HCT116 (cell line): ENCODE results near the gene NOL9. TPM values are rescaled to one million over a fixed set of nuclear protein-coding genes. Genes with fewer than 3 reads are reported as not detected.

ENCODE experiments used
- ATAC-seq: fragments of 200-7000 bp; cut with Tn5 transposase; 2 replicates; pipeline ENCODE4 v1.9.1; 2020; ENCODE audit warnings: mild to moderate bottlenecking, moderate library complexity
- BruUV-seq: library from RNA; stranded (reverse); fragments of 400-500 nt; replicated peaks from 2 replicates; lab custom pipeline; 2021; lab: Mats Ljungman, UMichigan
- CTCF ChIA-PET: fragments of 300-600 bp; sonication (Branson Sonifier 250); formaldehyde crosslinking; loops from one replicate; lab custom pipeline; 2021; ENCODE audit warnings: antibody characterized with exemption; lab: Charles Lee
- POLR2A ChIA-PET: fragments of 300-600, 350-600 bp; sonication (Branson Sonifier 250); formaldehyde crosslinking; loops from one replicate; lab custom pipeline; 2021; ENCODE audit warnings: antibody characterized with exemption; lab: Charles Lee
- RAD21 ChIA-PET, 2 experiments: fragments of 300-600 bp; sonication (Branson Sonifier 250); formaldehyde crosslinking; loops; one replicate each; lab custom pipeline; 2023; ENCODE audit warnings: low total read pairs in 2 of 2; ENCODE audit not compliant: uncharacterized antibody in 2 of 2, unreplicated experiment in 2 of 2, low non-redundant PET in 1 of 2; lab: Charles Lee
- DNase-seq: peaks from one replicate; pipeline ENCODE4 v3.0.0-alpha.2; 2010; ENCODE audit warnings: low read depth, low spot score
- H2AFZ ChIP-seq: fragments of 200-600 bp; shearing (Covaris generic), sonication (generic); 2 replicates; pipeline ENCODE4 v1.6.1; 2017; ENCODE audit warnings: low read depth, mixed run types, mixed read lengths, antibody characterized with exemption, low read length; ENCODE audit not compliant: poor library complexity, severe bottlenecking
- H3K27ac ChIP-seq: 2 replicates; pipeline ENCODE4 v1.5.1; 2012; ENCODE audit warnings: low read depth, low read length
- H3K27me3 ChIP-seq: fragments of 200-600 bp; sonication (generic); 2 replicates; pipeline ENCODE4 v1.6.1; 2016; ENCODE audit warnings: mixed run types, low read length, mixed read lengths; ENCODE audit not compliant: insufficient read depth
- H3K36me3 ChIP-seq, 2 experiments: fragments of 200-500 bp in 1 of 2; fragments of 200-600 bp in 1 of 2; sonication (Bioruptor generic) in 1 of 2; sonication (generic) in 1 of 2; 2 replicates each; pipeline versions ENCODE4 v1.5.1 to v1.6.1; 2014 to 2016; ENCODE audit warnings: low read length in 2 of 2, inconsistent platforms in 1 of 2, mixed read lengths in 1 of 2, mixed run types in 1 of 2; ENCODE audit not compliant: insufficient read depth in 2 of 2, control insufficient read depth in 1 of 2
- H3K4me1 ChIP-seq, 2 experiments: fragments of 200-600 bp in 1 of 2; sonication (generic) in 1 of 2; 2 replicates each; pipeline versions ENCODE4 v1.5.1 to v1.6.1; 2012 to 2017; ENCODE audit warnings: low read length in 2 of 2, inconsistent platforms in 1 of 2, mild to moderate bottlenecking in 1 of 2, mixed read lengths in 1 of 2, mixed run types in 1 of 2, moderate library complexity in 1 of 2; ENCODE audit not compliant: insufficient read depth in 2 of 2, control insufficient read depth in 1 of 2
- H3K4me2 ChIP-seq: fragments of 200-600 bp; sonication (generic); 2 replicates; pipeline ENCODE4 v1.6.1; 2017; ENCODE audit warnings: mixed run types, low read length, mixed read lengths
- H3K4me3 ChIP-seq, 2 experiments: fragments of 200-600 bp in 1 of 2; sonication (generic) in 1 of 2; replicated peaks in 1 of 2; 2 replicates each; pipeline ENCODE4 v1.5.1; 2011 to 2016; ENCODE audit warnings: low read length in 2 of 2, control low read depth in 1 of 2, low read depth in 1 of 2, mild to moderate bottlenecking in 1 of 2, mixed read lengths in 1 of 2, mixed run types in 1 of 2
- H3K79me2 ChIP-seq: fragments of 200-600 bp; sonication (generic); 2 replicates; pipeline ENCODE4 v1.6.1; 2017; ENCODE audit warnings: mild to moderate bottlenecking, mixed run types, low read length, moderate library complexity, mixed read lengths; ENCODE audit not compliant: insufficient read depth
- H3K9ac ChIP-seq: fragments of 200-600 bp; sonication (generic); 2 replicates; pipeline ENCODE4 v1.6.1; 2016; ENCODE audit warnings: low read length, mixed read lengths
- H3K9me2 ChIP-seq: fragments of 200-600 bp; sonication (generic), shearing (Covaris generic); 2 replicates; pipeline ENCODE4 v1.6.1; 2017; ENCODE audit warnings: mixed run types, mild to moderate bottlenecking, moderate library complexity; ENCODE audit not compliant: insufficient read depth
- H3K9me3 ChIP-seq, 2 experiments: fragments of 200-500 bp in 1 of 2; fragments of 200-600 bp in 1 of 2; sonication (Bioruptor generic) in 1 of 2; sonication (generic) in 1 of 2; 2 replicates each; pipeline ENCODE4 v1.6.1; 2014 to 2017; ENCODE audit warnings: low read length in 2 of 2, mixed read lengths in 2 of 2, inconsistent platforms in 1 of 2, low read depth in 1 of 2, mild to moderate bottlenecking in 1 of 2, mixed run types in 1 of 2, moderate library complexity in 1 of 2; ENCODE audit not compliant: control insufficient read depth in 1 of 2, insufficient read depth in 1 of 2
- H4K20me1 ChIP-seq: fragments of 200-600 bp; sonication (generic), shearing (Covaris generic); 2 replicates; pipeline ENCODE4 v1.6.1; 2017; ENCODE audit warnings: mixed run types, mild to moderate bottlenecking, moderate library complexity; ENCODE audit not compliant: insufficient read depth
- SRF ChIP-seq: IDR thresholded peaks from 2 replicates; pipeline ENCODE4 v1.6.1; 2012; ENCODE audit warnings: low read depth
- intact Hi-C: fragments of 100-400 bp; cut with micrococcal nuclease; formaldehyde crosslinking; loops from 2 replicates; pipeline ENCODE4 v1.10.0; 2022
- total RNA-seq: library from RNA; stranded (reverse); gene quantifications from one replicate; pipeline ENCODE4 v1.2.1, GENCODE V29; 2021; ENCODE audit not compliant: unreplicated experiment

Gene NOL9
- total RNA-seq, 1 experiment from 2014 or later = 46.4 TPM

- Histone ChIP-seq H3K4me2 (peak overlapping the region; percentile 86), H3K9me2 (no peaks in the 10 kb centered on the region), H3K4me3 (peak overlapping the region; percentile 54 to 67), H2AFZ (no peak overlapping the region), H3K9ac (peak overlapping the region; percentile 68; the same call in 1 of the 2 replicates), H3K79me2 (no peaks in the 10 kb centered on the region), H3K27me3 (no peaks in the 10 kb centered on the region), H3K27ac (peak overlapping the region; percentile 80), H3K4me1 (peaks cover 29 to 42% of the 10 kb centered on the region in 2 experiments), H4K20me1 (no peaks in the 10 kb centered on the region), H3K36me3 (peaks cover 6 to 10% of the 10 kb centered on the region in 2 experiments; a peak in 2 of 4 replicates), H3K9me3 (no peaks in the 10 kb centered on the region)
- intact Hi-C loops = no loop called here
- ATAC-seq (peak; percentile 28), DNase-seq (no peak)
- ChIA-PET POLR2A (interaction anchor here (1.0 to 1.5 kb wide), 2 partner anchors 19 to 32 kb away, joined by 3 to 7 read pairs; partner anchors contain the start of gene PLEKHG5), RAD21 (interaction anchor here in 1 of 2 experiments (0.6 kb wide), 1 partner anchor 22 kb away, joined by 5 read pairs; no protein-coding TSS in a partner anchor), CTCF (interaction anchor here (0.6 to 2.2 kb wide), 15 partner anchors 8 to 223 kb away, joined by 3 to 11 read pairs (median 5); partner anchors contain the start of genes HES2 and PLEKHG5)
- BruUV-seq = no TSS peak
- no peak for TF ChIP-seq SRF
These were observed 82.3 kb downstream of the NOL9 start for GRCh38 chr1:6471970-6472368.

Other genes starting within 250 kb of the NOL9 start
- gene ACOT7, start 160.7 kb downstream of the NOL9 start, total RNA-seq = 162 TPM
- gene HES2, start 134.6 kb downstream of the NOL9 start, total RNA-seq = 8.4 TPM
- gene ESPN, start 129.7 kb downstream of the NOL9 start, total RNA-seq = 114 TPM
- gene TNFRSF25, start 88.3 kb downstream of the NOL9 start, total RNA-seq = 27.5 TPM
- gene PLEKHG5, start 62.8 kb downstream of the NOL9 start, total RNA-seq = 33.0 TPM
- gene TAS1R1, start 794 bp upstream of the NOL9 start, total RNA-seq = not detected
- 41.9 TPM for gene ZBTB48, start 25.5 kb upstream of the NOL9 start, total RNA-seq
- gene KLHL21, start 48.4 kb upstream of the NOL9 start, total RNA-seq = 27.5 TPM
- gene PHF13, start 59.2 kb upstream of the NOL9 start, total RNA-seq = 25.8 TPM
- gene THAP3, start 70.4 kb upstream of the NOL9 start, total RNA-seq = 23.1 TPM
- 75.6 TPM for gene DNAJC11, start 147.3 kb upstream of the NOL9 start, total RNA-seq
- 69.5 TPM for gene CAMTA1, start 230.9 kb upstream of the NOL9 start, total RNA-seq